ENCODE results near the gene LIN28A. TPM values are rescaled to one million over a fixed set of nuclear protein-coding genes. Genes with fewer than 3 reads are reported as not detected.

Gene LIN28A
- total RNA-seq, 3 donors from 2014 or later (not counting 1 experiment from before 2014, with no cell fraction given), result not detected

DNA sequence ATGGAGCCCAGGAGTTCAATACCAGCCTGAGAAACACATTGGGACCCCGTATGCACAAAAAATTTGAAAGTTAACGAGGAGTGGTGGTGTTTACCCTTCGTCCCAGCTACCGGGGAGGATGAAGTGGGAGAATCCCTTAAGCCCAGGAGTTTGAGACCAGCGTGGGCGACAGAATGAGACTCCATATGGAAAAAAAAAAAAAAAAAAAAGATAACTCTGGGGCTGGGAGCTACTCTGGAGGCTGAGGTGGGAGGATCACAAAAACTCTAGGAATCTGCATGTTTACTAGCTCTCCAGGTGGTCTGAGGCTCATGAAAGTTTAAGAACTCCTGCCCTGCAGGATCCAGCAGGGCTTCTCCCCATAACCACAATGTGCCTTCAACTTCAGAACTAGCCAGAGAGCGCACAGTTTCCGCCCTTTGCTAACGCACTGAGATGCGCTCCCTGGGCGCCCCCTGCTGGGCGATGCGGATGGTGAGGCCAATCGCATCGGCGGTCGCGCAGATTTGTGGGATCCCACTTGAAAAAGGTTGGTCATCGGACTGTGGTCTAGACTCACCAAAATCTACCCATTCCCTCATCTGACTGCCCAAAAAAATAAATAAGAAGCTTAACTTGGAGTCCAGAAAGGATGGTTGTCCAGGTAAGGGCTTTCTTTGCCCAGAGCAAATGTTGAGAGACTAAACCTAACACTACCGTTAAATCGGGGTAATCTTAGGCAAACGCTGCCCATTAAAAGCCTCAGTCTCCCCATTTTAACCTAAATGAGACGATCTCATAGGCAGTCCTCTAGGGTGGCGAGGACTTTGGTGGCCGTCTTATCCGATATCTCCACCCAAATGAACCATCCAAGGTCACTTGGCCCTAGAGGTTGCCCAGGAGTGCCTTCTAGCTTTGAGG, 46.8 kb upstream of the LIN28A start:
- TF ChIP-seq, protein P1, sequence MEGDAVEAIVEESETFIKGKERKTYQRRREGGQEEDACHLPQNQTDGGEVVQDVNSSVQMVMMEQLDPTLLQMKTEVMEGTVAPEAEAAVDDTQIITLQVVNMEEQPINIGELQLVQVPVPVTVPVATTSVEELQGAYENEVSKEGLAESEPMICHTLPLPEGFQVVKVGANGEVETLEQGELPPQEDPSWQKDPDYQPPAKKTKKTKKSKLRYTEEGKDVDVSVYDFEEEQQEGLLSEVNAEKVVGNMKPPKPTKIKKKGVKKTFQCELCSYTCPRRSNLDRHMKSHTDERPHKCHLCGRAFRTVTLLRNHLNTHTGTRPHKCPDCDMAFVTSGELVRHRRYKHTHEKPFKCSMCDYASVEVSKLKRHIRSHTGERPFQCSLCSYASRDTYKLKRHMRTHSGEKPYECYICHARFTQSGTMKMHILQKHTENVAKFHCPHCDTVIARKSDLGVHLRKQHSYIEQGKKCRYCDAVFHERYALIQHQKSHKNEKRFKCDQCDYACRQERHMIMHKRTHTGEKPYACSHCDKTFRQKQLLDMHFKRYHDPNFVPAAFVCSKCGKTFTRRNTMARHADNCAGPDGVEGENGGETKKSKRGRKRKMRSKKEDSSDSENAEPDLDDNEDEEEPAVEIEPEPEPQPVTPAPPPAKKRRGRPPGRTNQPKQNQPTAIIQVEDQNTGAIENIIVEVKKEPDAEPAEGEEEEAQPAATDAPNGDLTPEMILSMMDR (IDR thresholded peaks at IDR 0.05), result peak; percentile 99
- Histone ChIP-seq H3K4me1 (ENCODE audit: control insufficient read depth, insufficient read depth, low read length) (peaks cover 64% of the 10 kb centered on the region), H3K36me3 (ENCODE audit: control insufficient read depth, insufficient read depth, low read length) (no peaks in the 10 kb centered on the region), H3K27me3 (ENCODE audit: control insufficient read depth, insufficient read depth, low read length) (peaks cover 32% of the 10 kb centered on the region), H3K9me3 (ENCODE audit: control insufficient read depth, insufficient read depth, low read length) (no peaks in the 10 kb centered on the region), H3K4me3 (ENCODE audit: low read length) (no peak overlapping the region), H3K27ac (ENCODE audit: low read length) (no peak overlapping the region)
- Mint-ChIP-seq H3K36me3 (no peaks in the 10 kb centered on the region), H3K27ac (peak overlapping the region in 1 of 2 donors; percentile 31), H3K27me3 (ENCODE audit: low read depth in 2 of 2) (peaks cover 56 to 61% of the 10 kb centered on the region in 2 donors), H3K4me1 (peaks cover 42 to 48% of the 10 kb centered on the region in 2 donors), H3K4me3 (no peak overlapping the region), H3K9me3 (no peaks in the 10 kb centered on the region)
- DNase-seq (peak; percentile 80 to 93), ATAC-seq (peak; percentile 85 to 88 (median 86))
- intact Hi-C loops (cut with micrococcal nuclease), result loop anchor here (10.0 kb wide), 1 partner anchor 51 kb away; the partner anchor contains the start of gene LIN28A
- 34% methylated on average over 25 of the region's 26 CpGs for WGBS (ENCODE audit: insufficient coverage)

- Mint-ChIP-seq H3K36me3 (no peaks in the 10 kb centered on the region), H3K4me3 (no peak overlapping the region), H3K27me3 (ENCODE audit: low read depth in 2 of 2) (peaks cover 48 to 49% of the 10 kb centered on the region in 2 donors), H3K9me3 (no peaks in the 10 kb centered on the region), H3K4me1 (peaks cover 36 to 47% of the 10 kb centered on the region in 2 donors), H3K27ac (no peak overlapping the region)
- Histone ChIP-seq H3K4me3 (ENCODE audit: low read length) (no peak overlapping the region), H3K9me3 (ENCODE audit: control insufficient read depth, insufficient read depth, low read length) (no peaks in the 10 kb centered on the region), H3K27me3 (ENCODE audit: control insufficient read depth, insufficient read depth, low read length) (peaks cover 28% of the 10 kb centered on the region), H3K27ac (ENCODE audit: low read length) (no peak overlapping the region), H3K36me3 (ENCODE audit: control insufficient read depth, insufficient read depth, low read length) (no peaks in the 10 kb centered on the region), H3K4me1 (ENCODE audit: control insufficient read depth, insufficient read depth, low read length) (peaks cover 66% of the 10 kb centered on the region)
- ATAC-seq (no peak), DNase-seq (no peak)
- 62% methylated on average over 9 of the region's 9 CpGs for WGBS (ENCODE audit: insufficient coverage)
- intact Hi-C loops (cut with micrococcal nuclease), result loop anchor here (10.0 kb wide), 1 partner anchor 50 kb away; the partner anchor contains the start of gene LIN28A
- TF ChIP-seq, protein P1 (IDR thresholded peaks at IDR 0.05), result no peak
These were observed 45.7 kb upstream of the LIN28A start for GRCh38 chr1:26364956-26365355.

- intact Hi-C loops (cut with micrococcal nuclease), result loop anchor here (10.0 kb wide), 1 partner anchor 47 kb away; the partner anchor contains the start of gene LIN28A
- no peak overlapping the region for H3K4me3 ChIP-seq (ENCODE audit: low read length)
- Mint-ChIP-seq H3K27me3 (ENCODE audit: low read depth in 2 of 2) (peaks cover 26 to 37% of the 10 kb centered on the region in 2 donors), H3K9me3 (no peaks in the 10 kb centered on the region), H3K4me3 (no peak overlapping the region), H3K36me3 (no peaks in the 10 kb centered on the region), H3K4me1 (peaks cover 45 to 48% of the 10 kb centered on the region in 2 donors), H3K27ac (no peak overlapping the region)
- H3K36me3 ChIP-seq (ENCODE audit: control insufficient read depth, insufficient read depth, low read length), result no peaks in the 10 kb centered on the region
- peaks cover 79% of the 10 kb centered on the region for H3K4me1 ChIP-seq (ENCODE audit: control insufficient read depth, insufficient read depth, low read length)
- DNase-seq, result no peak
- H3K27me3 ChIP-seq (ENCODE audit: control insufficient read depth, insufficient read depth, low read length), result peaks cover 8% of the 10 kb centered on the region
- H3K27ac ChIP-seq (ENCODE audit: low read length), result no peak overlapping the region
- TF ChIP-seq, protein P1 (IDR thresholded peaks at IDR 0.05), result no peak
- 90% methylated on average over 6 of the region's 6 CpGs for WGBS (ENCODE audit: insufficient coverage)
- no peak for ATAC-seq
- no peaks in the 10 kb centered on the region for H3K9me3 ChIP-seq (ENCODE audit: control insufficient read depth, insufficient read depth, low read length)
These were observed 43.2 kb upstream of the LIN28A start for GRCh38 chr1:26367441-26367840.

Measured in natural killer cell (primary cell).